Islet of Langerhans (tissue), 1 donor: ENCODE results near the gene IL10RA.
"Not testable (repeated sequence)": the region's sequence is repeated elsewhere in the genome, so short reads cannot be mapped to it uniquely, and the experiment has no call there.

ENCODE experiments used
- FAIRE-seq: peaks from one replicate; lab custom pipeline; 2011; peaks lifted over from hg19 to GRCh38; lab: Jason Lieb, UNC

The IL10RA gene

GRCh38 chr11:117962826-117963225 lies 23.4 kb upstream of the IL10RA start:
- no peak for FAIRE-seq

GRCh38 chr11:117966908-117967307 lies 19.3 kb upstream of the IL10RA start:
- no peak for FAIRE-seq

- FAIRE-seq, result no peak
Observed at GRCh38 chr11:117969160-117969991, 16.8 kb upstream of the IL10RA start.

- no peak for FAIRE-seq
Observed at GRCh38 chr11:117970400-117971024, 15.7 kb upstream of the IL10RA start.

- FAIRE-seq, result no peak
Observed at GRCh38 chr11:117972044-117972443, 14.2 kb upstream of the IL10RA start.

GRCh38 chr11:117972629-117973502 lies 13.3 kb upstream of the IL10RA start:
- no peak for FAIRE-seq

GRCh38 chr11:117973503-117973860 lies 12.7 kb upstream of the IL10RA start:
- no peak for FAIRE-seq

- FAIRE-seq, result no peak
Observed at GRCh38 chr11:117976445-117976844, 9.7 kb upstream of the IL10RA start.

- FAIRE-seq, result no peak
Observed at GRCh38 chr11:117977029-117977428, 9.2 kb upstream of the IL10RA start.

- not testable (repeated sequence) for FAIRE-seq
Observed at GRCh38 chr11:117977612-117978264, 8.5 kb upstream of the IL10RA start.

- FAIRE-seq, result not testable (repeated sequence)
Observed at GRCh38 chr11:117978291-117978910, 7.8 kb upstream of the IL10RA start.

GRCh38 chr11:117978991-117979390 lies 7.2 kb upstream of the IL10RA start:
- FAIRE-seq, result no peak

GRCh38 chr11:117979481-117980211 lies 6.5 kb upstream of the IL10RA start:
- no peak for FAIRE-seq

GRCh38 chr11:117980280-117980679 lies 5.9 kb upstream of the IL10RA start:
- no peak for FAIRE-seq

GRCh38 chr11:117980720-117981119 lies 5.5 kb upstream of the IL10RA start:
- no peak for FAIRE-seq

- FAIRE-seq, result no peak
Observed at GRCh38 chr11:117983163-117983475, 3.1 kb upstream of the IL10RA start.

- no peak for FAIRE-seq
Observed at GRCh38 chr11:117984476-117984875, 1.7 kb upstream of the IL10RA start.

GRCh38 chr11:117986981-117987574 lies 884 bp downstream of the IL10RA start:
- FAIRE-seq, result no peak

- FAIRE-seq, result no peak
Observed at GRCh38 chr11:117989351-117990102, 3.3 kb downstream of the IL10RA start.

- FAIRE-seq, result no peak
Observed at GRCh38 chr11:117992136-117992535, 5.9 kb downstream of the IL10RA start.
